PC-3 (cell line): ENCODE data around the gene DIAPH3.

Source experiments
- EZH2 ChIP-seq: fragments of 300-600 bp; sonication (generic); IDR thresholded peaks from one replicate; pipeline ENCODE4 v1.6.1; 2017; ENCODE audit warnings: antibody characterized with exemption, mild to moderate bottlenecking, low read length; ENCODE audit not compliant: unreplicated experiment
- EZH2phosphoT487 ChIP-seq: fragments of 300-600 bp; sonication (generic); IDR thresholded peaks from 2 replicates; pipeline ENCODE4 v1.6.1; 2018; ENCODE audit warnings: mild to moderate bottlenecking, antibody characterized with exemption, low read length, borderline replicate concordance
- TF ChIP-seq, protein P1 (sequence below): fragments of 300-600 bp; sonication (generic); conservative IDR thresholded peaks from 2 replicates; pipeline ENCODE4 v1.5.1; 2017; ENCODE audit warnings: antibody characterized with exemption, low read depth, mild to moderate bottlenecking, low read length

DNA sequence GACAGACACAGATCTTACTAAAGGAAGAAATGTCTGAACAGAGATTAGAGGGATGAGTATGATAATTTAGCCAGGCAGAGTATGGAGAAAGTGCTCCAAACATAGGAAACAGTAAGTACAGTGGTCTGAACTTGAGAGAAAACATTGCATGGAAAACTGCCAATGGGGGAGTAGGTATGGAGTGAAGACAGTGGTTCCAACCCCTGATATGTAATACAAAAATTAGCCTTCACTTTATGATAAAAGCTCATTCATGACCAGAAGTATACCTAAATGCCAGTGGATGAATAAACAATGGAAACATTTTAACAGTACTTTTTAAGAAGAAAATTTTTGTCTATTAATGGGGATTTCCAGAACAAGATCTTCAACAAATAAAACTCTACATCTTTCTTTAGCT is 334.0 kb downstream of the DIAPH3 start:
- TF ChIP-seq, protein P1, sequence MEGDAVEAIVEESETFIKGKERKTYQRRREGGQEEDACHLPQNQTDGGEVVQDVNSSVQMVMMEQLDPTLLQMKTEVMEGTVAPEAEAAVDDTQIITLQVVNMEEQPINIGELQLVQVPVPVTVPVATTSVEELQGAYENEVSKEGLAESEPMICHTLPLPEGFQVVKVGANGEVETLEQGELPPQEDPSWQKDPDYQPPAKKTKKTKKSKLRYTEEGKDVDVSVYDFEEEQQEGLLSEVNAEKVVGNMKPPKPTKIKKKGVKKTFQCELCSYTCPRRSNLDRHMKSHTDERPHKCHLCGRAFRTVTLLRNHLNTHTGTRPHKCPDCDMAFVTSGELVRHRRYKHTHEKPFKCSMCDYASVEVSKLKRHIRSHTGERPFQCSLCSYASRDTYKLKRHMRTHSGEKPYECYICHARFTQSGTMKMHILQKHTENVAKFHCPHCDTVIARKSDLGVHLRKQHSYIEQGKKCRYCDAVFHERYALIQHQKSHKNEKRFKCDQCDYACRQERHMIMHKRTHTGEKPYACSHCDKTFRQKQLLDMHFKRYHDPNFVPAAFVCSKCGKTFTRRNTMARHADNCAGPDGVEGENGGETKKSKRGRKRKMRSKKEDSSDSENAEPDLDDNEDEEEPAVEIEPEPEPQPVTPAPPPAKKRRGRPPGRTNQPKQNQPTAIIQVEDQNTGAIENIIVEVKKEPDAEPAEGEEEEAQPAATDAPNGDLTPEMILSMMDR: no peak
- TF ChIP-seq EZH2: no peak
- TF ChIP-seq EZH2phosphoT487: no peak
